HG03460 (cell line): ENCODE measurements around the gene RADIL.

ENCODE experiments used
- ATAC-seq: cut with Tn5 transposase; IDR thresholded peaks from one replicate; pipeline ENCODE4 v1.9.1; 2021; ENCODE audit not compliant: unreplicated experiment

The RADIL gene

DNA sequence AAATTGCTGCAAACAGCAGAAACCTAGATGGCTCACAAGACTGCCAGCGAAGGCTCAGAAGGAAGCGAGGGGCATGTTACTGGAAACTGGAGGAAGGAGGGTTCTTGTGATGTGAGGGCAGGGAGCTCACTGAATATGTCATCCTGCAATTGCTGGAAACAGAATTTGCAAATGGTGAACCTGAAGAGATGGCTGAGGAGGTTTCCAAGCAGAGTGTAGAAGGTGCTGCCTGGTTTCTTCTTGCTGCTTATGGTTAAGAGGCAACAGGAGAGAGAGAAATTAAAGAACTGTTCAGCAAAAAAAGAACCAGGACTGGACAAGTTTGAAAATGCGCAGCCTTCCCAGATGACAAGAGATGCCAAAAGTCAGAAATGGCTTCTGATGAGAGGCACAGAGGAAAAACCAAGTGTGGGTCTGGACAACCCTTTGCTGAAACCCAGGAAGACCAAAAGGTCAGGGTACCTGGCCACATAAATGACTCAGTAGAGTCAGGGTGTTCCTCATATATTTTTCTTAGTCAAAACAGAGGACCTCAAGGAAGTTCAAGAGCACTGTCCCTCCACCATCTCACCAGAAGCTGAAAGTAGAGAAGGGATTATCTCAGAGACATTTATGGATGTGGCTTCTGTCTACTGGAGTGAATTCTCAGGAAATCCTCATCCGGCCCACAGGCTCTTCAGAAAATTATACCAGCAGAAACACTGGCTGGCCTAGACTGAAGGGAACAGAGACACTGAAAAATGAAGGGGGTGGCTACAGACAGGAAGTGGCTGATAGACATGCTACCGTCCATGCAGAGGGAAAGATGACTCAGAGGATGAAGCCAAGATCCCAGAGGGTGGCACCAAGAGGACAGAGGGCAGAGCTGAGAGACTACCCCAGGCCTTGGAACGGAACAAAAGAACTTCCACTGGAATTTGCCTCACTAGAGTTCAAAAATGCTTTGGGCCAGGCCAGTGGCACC lies 31.8 kb downstream of the RADIL start:
- no peak for ATAC-seq

DNA sequence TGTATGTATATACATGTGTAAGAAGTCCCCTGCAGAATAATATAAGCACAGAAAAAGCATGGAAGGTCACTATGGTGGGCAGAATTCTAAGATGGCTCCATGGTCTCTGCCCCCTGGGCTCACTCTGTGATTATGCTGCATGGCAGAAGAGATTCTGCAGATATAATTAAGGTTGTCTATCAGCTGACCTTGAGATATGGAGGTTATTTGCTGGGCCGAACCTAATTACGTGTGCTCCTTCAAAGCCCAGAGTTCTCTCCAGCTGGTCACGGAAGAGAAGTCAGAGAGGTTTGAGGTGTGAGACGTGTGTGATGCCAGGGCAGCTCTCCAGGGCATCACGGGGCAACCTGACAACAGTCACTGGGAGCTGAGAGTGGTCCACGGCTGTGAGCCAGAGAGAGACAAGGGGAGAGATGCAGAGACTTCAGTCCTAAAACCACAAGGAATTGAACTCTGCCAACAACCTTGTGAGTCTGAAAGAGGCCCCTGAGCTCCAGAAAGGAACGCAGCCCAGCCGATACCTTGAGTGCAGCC lies 33.2 kb downstream of the RADIL start:
- ATAC-seq, result no peak

DNA sequence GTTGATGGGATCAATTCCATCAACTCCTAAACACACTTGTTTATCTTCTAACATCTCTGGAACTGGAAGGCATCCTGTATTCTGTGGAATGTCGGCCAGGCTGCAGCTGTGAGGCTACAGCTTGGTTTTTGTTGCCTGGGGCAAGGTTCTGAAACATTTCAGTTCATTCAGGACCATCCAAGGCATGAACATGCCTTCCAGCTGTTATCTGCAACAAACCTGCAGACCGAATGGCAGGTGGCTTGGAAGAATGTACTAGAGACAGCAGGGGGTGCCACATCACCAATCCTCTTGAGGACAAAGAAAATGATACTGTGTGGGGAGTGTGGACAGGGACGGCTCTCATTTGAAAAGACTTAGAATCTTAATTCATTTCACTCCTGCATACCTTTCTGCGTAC lies 34.1 kb downstream of the RADIL start:
- no peak for ATAC-seq

DNA sequence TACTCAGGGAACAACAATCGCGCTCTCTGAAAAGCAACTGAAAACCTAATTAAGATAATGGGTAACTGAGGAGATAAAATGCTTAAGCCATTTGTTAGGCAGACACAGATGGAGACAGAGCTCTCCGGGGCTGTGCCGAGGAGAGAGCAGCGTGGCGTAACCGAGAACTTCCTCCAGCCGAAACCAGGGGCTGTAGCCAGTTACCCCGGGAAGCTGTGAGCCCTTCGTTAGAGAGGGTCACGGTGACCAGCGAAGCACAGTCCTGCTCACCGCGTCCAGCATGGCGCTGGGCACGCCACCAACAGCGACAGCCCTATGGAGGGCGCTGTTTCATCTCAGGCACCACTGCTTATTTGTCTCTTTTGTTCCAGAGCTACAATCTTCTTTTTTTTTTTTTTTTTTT lies 37.8 kb downstream of the RADIL start:
- no peak for ATAC-seq

DNA sequence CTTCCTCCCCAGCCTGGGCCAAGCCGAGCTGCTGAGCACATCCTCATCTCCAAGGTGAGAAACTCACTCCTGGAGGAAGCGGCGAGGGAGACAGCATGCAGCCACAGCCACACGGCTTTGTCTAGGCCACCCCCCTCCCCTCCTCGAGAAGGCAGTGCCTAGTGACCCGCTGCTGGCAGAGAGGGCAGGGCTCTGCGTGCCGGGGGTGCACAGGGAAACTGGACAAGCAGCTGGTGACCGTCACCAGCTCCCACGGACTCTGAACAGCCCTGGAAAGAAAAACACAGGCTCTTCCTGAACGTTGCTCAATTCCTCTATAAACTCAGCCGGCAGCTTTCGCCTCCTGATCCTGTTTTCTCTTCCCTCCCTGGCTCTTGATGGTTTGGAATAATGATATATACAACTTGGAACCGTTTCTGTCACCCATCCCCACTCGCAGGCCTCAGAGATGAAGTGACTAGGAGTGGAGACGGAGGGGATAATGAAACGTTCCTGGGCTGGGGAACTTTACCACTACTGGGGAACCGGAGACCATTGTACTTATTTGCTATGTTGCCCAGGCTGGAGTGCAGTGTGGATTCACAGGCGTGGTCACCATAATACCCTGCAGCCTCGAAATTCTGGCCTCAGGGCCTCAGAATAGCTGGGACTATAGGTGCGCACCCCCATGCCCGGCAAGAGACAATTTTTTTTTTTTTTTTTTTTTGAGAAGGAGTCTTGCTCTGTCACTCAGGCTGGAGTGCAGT lies 41.0 kb downstream of the RADIL start:
- ATAC-seq, result no peak

DNA sequence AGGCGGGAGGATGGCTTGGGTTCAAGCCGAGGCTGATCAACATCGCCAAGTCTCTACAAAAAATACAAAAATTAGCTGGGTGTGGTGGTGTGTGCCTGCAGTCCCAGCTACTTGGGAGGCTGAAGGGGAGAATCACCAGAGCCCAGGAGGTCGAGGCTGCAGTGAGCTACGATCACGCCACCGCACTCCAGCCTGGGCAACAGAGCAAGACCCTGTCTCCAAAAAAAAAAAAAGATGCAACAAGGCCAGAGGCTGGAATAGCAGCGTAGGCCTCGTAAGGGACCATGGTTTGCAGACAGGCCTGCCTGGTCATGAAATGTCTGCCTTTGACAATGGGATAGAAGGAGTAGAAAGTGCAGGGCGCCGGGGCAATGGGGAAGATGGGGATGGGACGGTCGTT lies 41.7 kb downstream of the RADIL start:
- ATAC-seq, result no peak

DNA sequence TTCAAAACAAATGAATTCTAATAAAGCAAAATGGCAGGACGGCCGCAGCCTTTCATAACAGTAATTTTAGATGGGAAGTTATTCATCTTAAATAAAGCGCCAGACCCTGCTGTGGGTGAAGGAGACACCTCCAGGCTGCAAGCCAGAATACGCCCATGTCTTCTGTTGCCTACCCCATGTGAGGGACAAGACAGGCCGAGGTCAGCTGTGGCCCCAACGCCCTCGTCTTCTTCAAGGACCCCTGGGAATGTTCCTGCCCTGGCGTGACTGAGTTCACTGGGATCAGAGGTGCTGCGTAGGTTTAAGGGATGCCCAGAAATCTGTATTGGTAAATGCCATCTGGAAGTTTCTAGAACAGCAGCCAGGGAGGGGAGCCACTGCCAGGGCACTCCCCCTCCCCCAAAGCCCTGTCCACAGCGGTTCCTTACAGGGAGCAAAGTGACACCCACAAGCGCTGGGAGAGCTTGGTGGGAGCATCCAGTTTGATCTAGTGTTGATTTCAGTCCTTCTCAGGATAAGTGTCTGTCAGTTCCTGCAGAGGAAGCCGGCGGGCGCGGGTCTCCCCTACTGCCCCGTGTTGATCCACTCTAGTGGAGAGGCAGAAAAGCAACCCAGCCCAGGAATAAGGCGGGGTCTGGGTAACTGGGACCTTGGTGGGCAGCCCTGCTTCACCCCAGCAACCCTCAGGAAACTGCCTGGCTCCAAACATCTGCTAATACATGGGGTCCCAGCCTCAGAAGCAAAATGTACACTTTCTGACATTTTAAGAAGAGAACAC lies 42.3 kb downstream of the RADIL start:
- no peak for ATAC-seq

DNA sequence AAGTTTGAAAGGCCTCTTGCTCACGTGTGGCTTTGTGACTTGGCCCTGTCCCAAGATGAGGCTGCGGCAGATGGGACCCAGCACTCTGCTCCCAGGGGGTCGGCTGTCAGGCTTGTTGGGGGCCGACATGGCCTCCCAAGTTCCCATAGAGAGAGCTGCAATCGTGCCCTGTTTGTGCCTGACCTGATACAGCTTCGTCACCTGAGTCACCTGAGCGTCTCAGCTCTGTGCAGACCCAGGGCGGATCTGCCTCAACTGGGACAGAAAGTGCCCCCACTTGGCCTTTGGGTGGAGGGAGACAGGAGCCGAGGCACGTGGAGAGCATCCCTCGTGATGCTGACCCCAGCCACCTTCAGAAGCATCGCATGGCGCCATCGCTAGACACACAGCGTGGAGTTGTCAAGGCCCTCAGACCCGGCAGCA lies 43.4 kb downstream of the RADIL start:
- no peak for ATAC-seq

DNA sequence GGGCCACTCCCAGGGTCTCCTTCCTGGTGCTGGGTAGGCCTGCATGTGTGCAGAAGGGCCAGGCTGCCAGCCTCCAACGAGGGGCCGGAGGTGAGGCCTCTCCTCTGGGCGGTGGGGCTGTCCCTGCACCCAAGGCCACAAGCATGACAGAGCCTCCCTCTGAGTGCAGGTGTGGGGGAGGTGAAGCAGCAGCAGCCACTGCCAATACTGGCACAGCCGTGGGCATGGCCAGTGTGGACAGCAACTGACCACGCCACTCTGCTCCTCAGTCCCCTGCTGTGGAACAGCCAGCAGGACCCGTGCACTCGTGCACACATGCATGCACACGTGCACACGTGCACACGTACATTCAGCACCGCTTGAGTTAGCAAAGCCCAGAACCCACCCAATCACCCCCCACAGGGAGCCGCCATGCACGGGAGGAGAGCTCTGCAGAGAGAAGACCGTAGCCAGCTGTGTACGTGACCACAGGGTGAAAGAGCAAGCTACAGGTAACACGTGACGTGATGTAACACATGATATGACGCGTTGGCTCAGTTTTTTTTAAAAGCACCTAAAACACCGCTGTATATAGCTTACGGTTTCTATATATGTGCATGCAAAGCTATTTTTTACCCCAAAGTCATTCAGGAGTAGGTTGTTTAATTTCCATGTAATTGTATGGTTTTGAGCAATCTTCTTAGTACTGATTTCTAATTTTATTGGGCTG lies 44.7 kb downstream of the RADIL start:
- ATAC-seq, result no peak

DNA sequence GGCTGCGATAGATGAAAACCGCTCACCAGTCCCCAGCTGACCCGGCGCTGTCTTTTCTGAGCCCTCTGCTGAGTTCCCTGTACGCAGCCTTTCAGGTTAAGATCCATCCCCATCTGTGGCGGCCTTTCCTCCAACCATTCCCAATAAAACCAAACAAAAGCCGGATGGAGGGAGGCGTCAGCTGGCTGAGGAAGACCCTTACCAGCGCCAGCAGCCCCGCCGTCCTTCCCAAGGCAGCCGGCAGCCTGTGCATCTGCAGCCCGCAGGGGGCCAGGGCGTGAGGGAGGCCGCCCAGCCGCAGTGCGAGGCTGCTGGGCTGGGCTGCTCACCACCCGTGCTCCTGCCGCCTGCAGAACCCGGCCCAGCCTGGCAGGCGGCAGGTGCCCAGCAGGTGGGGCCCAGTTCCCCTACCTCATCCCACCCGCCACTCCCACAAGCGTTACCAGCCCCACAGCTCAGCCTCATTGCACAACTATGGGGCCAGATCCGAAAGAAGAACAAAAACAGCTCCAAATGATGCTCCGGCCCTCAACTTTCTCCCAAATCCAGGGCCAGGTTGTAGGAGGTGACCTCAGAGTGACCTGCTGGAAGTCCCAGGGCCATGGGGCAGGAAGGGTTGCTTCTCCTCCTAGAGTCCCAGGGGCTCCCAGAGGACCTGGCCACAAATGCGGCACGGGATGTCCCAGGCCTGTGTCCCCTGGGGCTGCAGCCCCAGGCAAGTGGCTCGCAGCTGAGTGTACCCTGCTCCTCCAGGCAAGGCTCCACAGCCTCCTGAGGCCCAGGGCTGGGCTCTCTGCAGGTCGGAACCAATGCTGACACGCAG lies 45.5 kb downstream of the RADIL start:
- ATAC-seq, result no peak

DNA sequence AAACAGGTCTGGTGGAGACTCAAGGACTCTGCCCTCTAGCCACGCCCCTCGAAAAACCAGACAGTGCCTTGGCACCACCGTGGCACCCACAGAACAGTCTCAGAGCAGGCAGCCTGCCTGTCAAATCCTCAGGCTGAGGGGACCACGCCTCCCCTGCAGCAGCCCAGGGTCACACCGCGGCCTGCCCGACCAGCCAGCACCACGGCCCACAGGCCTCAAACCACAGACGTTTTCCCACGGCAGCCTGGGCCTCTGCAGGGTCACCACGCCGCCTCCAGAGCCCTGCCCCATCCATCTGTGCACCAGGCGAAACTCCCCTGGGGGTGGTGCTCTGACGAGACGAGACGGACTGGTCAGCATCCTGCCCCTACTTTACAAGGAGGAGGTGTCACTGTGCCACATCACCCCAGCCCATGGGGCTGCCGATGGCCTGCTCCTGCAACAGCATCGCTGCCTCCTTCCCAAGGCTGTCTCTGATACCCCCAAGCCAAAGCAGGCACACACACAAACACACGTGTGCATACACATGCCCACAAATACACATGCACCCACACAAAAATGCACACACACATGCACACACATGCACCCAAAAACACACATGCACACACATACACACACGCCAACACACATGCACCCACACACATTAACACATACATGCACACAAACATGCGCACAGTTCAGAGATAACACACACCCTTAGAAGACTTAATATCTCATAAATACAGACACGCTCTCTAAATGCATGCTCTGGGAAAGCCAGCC lies 46.3 kb downstream of the RADIL start:
- ATAC-seq, result no peak

DNA sequence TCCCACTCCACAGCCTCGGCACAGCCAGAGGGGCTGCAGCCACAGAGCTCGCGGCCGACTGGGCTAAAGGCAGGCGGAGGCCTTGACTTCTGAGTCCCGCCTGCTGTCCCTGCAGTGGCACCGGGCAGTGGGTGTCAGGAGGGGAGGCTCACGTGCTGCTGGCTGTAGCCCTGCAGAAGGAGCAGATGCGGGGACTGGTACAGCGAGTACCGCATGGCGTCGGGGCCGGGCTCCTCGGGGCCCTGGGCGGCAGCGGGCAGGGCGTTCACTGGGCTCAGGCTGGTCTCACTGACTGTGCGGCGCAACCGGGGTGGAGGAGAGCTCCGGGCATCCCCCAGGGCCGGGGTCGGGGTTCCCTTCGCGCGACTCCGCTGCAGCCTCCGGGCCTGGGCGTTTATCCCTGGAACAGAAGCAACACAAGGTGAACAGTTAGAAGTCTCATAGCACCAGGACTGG lies 47.3 kb downstream of the RADIL start:
- ATAC-seq, result no peak

DNA sequence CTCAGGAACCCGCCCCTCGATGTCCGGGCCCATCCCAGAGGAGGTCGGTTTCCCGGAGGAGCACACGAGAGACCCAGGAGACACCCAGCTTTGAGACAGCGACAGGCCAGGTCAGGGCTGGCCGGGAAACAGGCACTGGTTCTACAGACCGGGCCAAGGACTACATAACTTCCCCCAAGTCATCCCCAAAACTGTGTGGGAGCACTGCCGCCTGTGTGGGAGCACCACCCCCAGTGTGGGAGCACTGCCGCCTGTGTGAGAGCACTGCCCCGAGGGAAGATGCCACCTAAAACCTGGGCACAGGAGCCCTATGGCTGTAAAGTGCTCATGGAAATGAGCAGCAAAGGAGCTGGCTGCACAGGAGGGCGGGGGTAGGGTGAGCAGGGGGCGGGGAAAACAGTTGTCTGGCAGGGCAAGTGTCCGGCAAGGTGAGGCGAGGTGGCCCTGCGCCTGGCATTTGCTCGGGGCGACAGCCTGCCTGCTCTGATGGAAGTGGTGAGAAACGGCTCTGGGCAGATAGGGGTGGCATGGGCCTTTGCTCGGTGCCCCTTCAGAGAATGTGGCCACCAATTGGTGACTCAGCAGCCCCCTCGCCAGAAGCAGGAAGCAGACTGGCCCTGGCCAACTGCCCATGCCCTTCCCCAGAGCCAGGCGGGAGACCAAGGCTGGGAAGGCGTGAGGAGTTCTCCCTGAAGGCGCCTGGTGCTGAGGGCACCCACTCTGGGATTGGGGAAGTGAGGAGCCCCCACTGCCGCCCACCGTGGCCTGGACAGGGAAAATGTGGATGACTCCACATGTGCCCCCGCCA lies 47.9 kb downstream of the RADIL start:
- ATAC-seq, result no peak

DNA sequence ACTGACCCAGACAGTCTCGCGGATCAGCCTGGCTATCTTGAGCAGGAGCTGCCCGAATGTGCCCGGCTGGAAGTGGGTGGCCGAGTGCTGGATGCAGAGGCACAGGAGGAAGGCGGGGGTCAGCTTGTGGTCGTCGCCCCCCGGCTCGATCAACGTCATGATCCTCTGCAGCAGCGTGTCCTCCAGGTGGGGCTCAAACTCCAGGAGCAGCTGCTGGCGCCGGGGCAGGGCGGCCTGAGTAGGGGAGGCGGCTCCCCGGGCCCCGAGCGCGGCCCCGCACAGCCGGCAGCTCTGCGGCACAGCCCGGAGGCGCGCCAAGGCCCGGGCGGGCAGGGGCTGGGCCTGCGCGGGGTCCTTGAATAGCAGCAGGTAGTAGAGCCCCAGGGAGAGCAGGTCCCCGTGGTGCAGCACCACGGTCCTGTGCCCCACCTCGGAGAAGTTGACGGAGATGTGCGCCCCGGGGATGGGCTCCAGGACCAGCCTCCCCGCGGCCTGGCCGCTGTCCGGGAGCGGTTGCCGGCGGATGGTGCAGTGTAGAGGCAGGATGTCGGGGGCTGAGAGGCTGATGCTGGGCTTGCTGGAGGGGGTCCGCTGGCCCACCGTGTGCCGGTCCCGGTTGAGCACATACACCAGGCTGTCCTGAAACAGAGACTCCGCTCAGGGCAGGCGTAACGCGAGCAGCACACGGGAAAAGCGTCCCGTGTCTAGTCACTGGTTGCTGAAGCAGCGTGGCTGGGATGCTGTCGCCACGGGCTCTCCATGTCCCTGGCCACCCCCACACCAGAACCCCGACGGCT lies 48.7 kb downstream of the RADIL start:
- ATAC-seq, result no peak

DNA sequence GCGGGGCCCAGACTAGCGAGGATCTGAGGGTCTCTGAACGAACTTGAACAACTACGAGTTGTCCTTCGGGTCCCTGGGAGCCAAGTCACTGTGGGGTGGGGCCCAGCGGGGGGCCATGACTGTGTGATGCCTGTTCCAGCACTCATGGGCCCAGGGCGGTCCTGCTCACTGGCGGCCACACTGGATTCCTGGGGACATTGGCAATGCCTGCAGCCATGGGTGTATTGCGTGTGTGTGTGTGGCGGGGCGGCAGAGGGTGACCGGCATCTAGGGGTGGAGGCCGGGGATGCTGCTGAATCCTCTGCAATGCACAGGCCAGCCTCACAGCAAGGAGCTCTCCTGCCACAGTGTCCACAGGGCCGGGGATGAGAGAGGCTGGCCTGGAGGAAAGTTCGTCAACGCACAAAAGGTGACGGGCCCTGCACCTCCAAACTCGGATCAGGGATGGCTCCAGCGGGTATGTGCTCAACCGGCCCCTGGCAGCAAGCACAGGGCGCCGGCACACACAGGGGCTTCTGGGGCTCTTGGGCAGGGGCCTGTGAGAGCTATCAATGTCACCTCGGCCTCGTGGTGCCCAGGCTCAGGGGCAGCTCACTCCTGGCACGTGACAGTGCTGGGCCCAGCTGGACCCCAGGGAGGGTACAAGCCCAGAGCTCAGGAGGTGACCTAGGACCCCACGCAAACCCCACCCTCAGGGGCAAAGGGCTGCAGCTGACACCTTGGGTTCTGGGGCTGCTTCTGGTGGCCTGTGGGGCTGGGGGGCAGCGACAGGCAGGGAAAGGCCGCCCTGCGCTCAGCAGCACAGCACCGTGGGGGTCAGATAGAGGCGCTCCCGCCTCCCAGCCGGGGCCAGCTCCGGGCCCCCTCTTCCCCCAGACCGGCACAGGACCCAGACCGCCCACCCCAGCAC lies 49.6 kb downstream of the RADIL start:
- ATAC-seq, result no peak

DNA sequence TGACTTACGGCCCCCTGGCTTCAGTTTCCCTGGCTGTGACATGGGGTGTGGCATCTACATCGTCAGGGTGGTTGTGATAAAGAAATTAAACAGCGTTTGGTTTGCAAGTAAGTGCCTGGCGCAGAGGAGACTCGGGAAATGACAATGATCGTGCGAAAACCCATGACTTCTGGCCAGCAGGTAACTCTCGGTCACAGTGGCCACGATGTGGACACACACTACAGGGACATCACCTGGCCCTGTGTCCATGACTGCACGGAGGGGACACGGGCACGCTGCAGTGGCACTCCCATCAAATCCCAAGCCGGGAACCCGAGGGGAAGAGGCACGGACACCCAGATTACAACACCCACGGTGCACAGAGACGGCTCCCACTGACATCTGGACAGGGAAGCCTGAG lies 50.3 kb downstream of the RADIL start:
- ATAC-seq, result no peak
